NCI-H1417 treated with DMSO at 0.1 percent for 48 hours (cell line): ENCODE data around the gene LRTM2.

Experiments used
- DNase-seq: peaks from one replicate; lab custom pipeline; 2025; lab: John Stamatoyannopoulos, UW

LRTM2 gene

GRCh38 chr12:1864867-1865266 is 44.5 kb downstream of the LRTM2 start:
- DNase-seq, result no peak

GRCh38 chr12:1865284-1865866 is 45.0 kb downstream of the LRTM2 start:
- DNase-seq, result no peak

GRCh38 chr12:1869145-1869544 is 48.8 kb downstream of the LRTM2 start:
- DNase-seq, result no peak

- no peak for DNase-seq
Measured at GRCh38 chr12:1870086-1870485, 49.7 kb downstream of the LRTM2 start.

- DNase-seq, result no peak
Measured at GRCh38 chr12:1870998-1871917, 50.9 kb downstream of the LRTM2 start.

DNA sequence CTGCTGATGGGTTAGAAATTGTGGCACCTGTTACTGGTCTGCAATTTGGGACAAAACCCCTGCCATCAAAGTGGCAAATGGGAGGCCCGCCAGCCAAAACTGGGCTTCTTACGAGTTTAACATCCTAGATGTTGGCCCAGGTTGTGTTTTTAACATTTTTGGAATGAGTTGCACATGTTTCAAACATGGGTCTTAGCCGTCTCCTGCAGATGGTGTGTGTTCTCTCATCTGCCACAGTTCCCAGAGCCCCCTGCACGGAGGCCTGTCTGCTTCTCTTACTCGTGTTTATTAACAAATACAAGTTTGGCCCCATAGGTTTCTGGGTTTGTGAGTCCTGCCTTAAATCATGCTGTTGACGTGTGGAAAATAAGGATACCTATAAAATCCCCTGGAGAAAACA is 51.6 kb downstream of the LRTM2 start:
- DNase-seq, result no peak

DNA sequence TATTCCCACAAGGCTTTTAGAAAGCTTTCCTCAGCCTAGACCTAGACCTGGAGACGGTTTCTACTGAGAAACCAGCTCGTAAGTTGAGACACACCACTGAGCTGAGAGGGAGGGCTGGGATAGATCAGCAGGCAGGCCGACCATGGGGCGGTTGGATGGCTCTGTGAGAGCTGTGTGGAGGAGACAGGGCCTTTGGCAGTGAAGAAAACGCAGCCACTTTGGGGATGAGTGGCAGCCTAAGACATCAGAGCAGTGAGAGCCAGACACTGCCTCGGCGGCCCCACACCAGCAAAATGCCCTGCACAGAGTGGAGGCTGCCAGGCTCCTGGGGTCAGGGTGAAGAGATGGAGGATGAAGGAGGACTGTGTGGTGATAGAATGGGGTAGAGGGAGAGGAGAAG is 52.1 kb downstream of the LRTM2 start:
- DNase-seq, result no peak

GRCh38 chr12:1873531-1874510 is 53.5 kb downstream of the LRTM2 start:
- DNase-seq, result no peak

- no peak for DNase-seq
Measured at GRCh38 chr12:1875608-1876007, 55.2 kb downstream of the LRTM2 start.

DNA sequence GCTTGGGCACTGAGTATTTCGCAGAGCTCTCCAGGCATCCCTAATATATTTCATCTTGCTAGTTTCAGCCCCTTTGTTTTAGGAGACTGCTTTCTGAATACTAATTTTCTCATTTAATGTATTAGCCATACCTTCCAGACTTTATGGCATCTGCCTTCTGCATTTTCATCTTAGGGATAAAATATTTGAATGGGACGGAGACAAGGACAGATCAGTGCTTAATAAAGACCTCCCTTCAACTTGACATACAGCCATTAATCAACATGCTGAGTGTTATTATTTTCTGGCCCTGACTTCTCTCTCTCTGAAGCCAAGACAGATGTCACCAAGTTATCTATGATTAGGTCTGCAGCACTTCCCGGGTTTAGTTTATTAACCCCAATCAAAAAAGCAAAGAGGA is 55.7 kb downstream of the LRTM2 start:
- no peak for DNase-seq

DNA sequence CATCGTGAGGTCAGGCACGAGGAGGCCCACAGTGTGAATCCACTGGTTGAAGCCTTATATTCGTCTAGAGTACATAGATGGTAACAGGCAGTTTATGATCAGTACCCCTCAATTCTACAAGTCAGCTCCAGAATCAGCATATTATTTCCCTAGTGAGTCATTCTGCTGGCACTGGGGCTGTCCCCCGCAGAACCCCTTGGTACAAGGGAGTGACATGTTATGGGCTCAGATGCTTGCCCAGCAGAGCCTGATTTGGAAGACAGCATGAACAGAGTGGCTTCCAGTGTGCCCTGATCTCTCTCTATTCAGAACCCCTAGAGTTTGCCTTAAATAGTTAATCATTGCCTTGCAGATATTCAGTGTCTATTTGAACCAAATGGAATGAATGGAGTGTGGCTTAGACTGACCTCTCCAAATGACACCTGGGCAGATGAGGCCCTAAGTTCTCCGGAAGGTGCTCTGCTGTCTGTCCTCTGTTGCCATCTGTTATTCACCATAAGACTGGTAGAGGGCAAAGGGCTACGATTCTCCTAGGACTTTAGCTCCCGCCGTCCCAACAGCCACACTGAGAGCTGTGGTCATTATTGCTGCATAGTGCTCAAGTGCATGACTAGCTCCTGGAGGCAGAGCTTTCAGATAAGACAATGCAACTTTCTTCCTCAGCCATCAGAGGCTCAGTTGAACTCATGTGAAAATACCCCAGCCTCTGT is 57.0 kb downstream of the LRTM2 start:
- no peak for DNase-seq

GRCh38 chr12:1878214-1878613 is 57.8 kb downstream of the LRTM2 start:
- no peak for DNase-seq

DNA sequence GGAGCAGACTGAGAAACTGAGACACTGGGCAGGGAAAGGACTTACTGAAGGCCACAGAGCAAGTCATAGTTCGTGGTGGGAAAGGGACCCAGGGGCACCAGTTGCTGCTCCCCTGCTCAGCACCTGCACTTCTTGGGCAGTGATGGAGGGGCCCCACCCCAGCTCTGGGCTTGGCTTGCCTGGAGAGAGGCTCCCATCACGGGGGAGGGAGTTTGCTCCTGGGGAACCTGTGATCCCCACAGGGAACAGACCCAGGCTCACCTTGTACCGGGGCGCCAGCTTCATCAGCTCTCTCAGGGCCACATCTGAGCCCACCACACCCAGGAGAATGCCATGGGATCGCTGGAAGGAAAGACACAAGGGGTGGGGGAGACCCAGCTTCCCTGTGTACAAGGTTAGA is 58.3 kb downstream of the LRTM2 start:
- DNase-seq, result no peak

GRCh38 chr12:1879633-1880032 is 59.3 kb downstream of the LRTM2 start:
- DNase-seq, result no peak

DNA sequence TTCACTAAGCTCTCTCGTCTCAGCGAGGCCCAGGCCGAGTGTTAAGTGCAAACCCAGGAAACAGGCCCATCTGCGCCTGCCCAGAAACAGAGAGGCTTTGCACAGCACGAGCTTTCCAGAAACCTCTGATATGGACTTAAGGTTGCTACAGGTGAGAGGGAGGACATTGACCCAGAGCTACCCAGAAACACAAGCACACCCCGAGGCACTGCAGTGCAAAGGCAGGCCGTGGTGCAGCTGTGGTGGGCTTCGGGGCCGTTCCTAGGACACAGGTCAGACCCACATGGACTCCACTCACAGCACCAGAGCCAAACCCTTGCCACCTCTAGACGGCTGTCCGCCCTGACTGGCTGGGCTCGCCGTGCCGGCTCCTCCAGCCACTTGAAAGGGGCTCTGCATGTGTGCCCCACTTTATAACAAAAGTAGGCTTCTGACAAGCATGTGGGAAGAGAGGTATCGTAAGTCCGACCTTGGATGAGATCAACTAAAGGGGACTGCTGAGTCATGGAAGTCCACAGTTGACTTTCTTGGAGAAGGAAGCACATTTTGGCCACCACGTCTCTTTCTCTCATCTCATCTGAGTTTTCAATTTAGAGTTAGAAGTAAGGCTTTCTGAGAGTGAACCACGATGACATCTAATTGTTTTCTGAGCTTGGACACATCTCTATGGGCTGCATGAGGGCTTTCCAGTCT is 59.9 kb downstream of the LRTM2 start:
- DNase-seq, result no peak

GRCh38 chr12:1880876-1881275 is 60.5 kb downstream of the LRTM2 start:
- DNase-seq, result no peak

DNA sequence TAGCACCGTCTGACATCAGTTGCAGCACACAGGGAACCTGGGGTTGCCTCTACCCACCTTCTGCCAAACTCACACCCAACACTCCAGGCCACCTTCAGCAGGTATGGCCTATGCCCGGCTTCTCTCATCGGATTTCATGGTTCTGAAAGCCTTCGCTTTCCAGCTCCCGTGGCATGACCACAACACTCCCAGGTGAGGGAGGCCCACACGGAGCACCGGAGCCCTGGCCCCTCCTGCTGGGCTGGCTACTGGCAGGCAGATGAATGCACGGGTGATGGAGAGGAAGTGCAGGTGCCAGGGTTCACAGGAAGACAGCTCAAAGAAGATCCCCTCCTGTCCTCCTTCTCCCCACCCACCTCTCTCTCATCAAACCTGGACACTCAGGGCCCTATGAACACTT is 60.9 kb downstream of the LRTM2 start:
- no peak for DNase-seq

DNA sequence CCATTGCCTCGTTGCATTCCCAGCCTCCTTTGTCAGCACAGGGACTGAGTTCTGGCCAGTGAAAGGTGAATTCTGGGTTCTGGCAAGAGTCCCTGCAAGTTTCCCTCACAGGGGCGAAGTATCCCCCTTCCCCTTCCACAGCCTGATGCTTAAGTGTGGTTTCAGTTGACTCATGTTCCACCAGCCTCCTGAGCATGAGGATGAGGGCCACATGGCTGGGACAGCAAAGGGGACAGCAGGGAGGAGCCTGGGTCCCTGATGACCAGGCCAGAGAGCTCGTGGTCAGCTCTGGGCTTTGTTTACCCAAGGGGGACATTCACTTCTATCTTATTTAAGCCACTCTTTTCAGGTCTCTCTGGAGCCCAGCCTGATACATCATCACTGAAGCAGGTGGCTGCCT is 61.6 kb downstream of the LRTM2 start:
- no peak for DNase-seq

- DNase-seq, result no peak
Measured at GRCh38 chr12:1882405-1882804, 62.0 kb downstream of the LRTM2 start.

GRCh38 chr12:1882850-1883470 is 62.6 kb downstream of the LRTM2 start:
- no peak for DNase-seq

GRCh38 chr12:1883513-1883912 is 63.1 kb downstream of the LRTM2 start:
- no peak for DNase-seq
